DMS 273 (cell line): ENCODE results near the gene SAMD4A.
A peak's percentile ranks its signal among the peaks of the same experiment; 100 is the strongest.

ENCODE experiments used
- DNase-seq: peaks from one replicate; lab custom pipeline; 2025; ENCODE audit not compliant: unreplicated experiment; lab: John Stamatoyannopoulos, UW

The SAMD4A gene

GRCh38 chr14:54566410-54567223 is at the start of gene SAMD4A:
Gene SAMD4A, plus strand, starts transcription at chr14:54567128. Its CDS starts 789 bp downstream, at chr14:54567917.
- peak; percentile 89 for DNase-seq

- DNase-seq: no peak
These were observed 42.5 kb upstream of the SAMD4A start for GRCh38 chr14:54524410-54524809.

- no peak for DNase-seq
These were observed 38.0 kb upstream of the SAMD4A start for GRCh38 chr14:54528973-54529372.

GRCh38 chr14:54529811-54530210 is 37.1 kb upstream of the SAMD4A start:
- no peak for DNase-seq

GRCh38 chr14:54532111-54533012 is 34.6 kb upstream of the SAMD4A start:
- DNase-seq: no peak

- no peak for DNase-seq
These were observed 33.8 kb upstream of the SAMD4A start for GRCh38 chr14:54533100-54533499.

GRCh38 chr14:54535126-54535525 is 31.8 kb upstream of the SAMD4A start:
- DNase-seq: no peak

- DNase-seq: no peak
These were observed 31.3 kb upstream of the SAMD4A start for GRCh38 chr14:54535646-54536045.

GRCh38 chr14:54537651-54538050 is 29.3 kb upstream of the SAMD4A start:
- no peak for DNase-seq

GRCh38 chr14:54538055-54538454 is 28.9 kb upstream of the SAMD4A start:
- no peak for DNase-seq

- no peak for DNase-seq
These were observed 19.3 kb upstream of the SAMD4A start for GRCh38 chr14:54547583-54547982.

GRCh38 chr14:54548491-54548890 is 18.4 kb upstream of the SAMD4A start:
- DNase-seq: no peak

GRCh38 chr14:54549862-54550261 is 17.1 kb upstream of the SAMD4A start:
- DNase-seq: no peak

GRCh38 chr14:54550514-54550913 is 16.4 kb upstream of the SAMD4A start:
- DNase-seq: no peak

- DNase-seq: peak; percentile 42
These were observed 12.5 kb upstream of the SAMD4A start for GRCh38 chr14:54554401-54554800.

- DNase-seq: no peak
These were observed 11.3 kb upstream of the SAMD4A start for GRCh38 chr14:54555651-54556050.

- no peak for DNase-seq
These were observed 10.4 kb upstream of the SAMD4A start for GRCh38 chr14:54556535-54556934.

GRCh38 chr14:54562334-54562733 is 4.6 kb upstream of the SAMD4A start:
- DNase-seq: no peak

- peak; percentile 78 for DNase-seq
These were observed 2.7 kb upstream of the SAMD4A start for GRCh38 chr14:54564071-54564867.

- DNase-seq: peak; percentile 79
These were observed 1.8 kb upstream of the SAMD4A start for GRCh38 chr14:54564868-54565784.
